Mammary epithelial cell (primary cell): ENCODE measurements around the gene GFER.

Experiments
- EZH2 ChIP-seq: IDR thresholded peaks from 2 replicates; pipeline ENCODE4 v1.6.1; 2012; ENCODE audit warnings: low read length, inconsistent platforms, borderline replicate concordance
- TF ChIP-seq, protein P1 (sequence below), 2 donors: IDR thresholded peaks in 1 of 2; conservative IDR thresholded peaks in 1 of 2; 2 replicates each; pipeline ENCODE4 v1.5.1; 2011 to 2012; ENCODE audit warnings: inconsistent platforms in 2 of 2, low read length in 2 of 2, mild to moderate bottlenecking in 2 of 2, control low read depth in 1 of 2, low read depth in 1 of 2; ENCODE audit not compliant: insufficient read depth in 1 of 2; ENCODE audit errors: extremely low read depth in 1 of 2

DNA sequence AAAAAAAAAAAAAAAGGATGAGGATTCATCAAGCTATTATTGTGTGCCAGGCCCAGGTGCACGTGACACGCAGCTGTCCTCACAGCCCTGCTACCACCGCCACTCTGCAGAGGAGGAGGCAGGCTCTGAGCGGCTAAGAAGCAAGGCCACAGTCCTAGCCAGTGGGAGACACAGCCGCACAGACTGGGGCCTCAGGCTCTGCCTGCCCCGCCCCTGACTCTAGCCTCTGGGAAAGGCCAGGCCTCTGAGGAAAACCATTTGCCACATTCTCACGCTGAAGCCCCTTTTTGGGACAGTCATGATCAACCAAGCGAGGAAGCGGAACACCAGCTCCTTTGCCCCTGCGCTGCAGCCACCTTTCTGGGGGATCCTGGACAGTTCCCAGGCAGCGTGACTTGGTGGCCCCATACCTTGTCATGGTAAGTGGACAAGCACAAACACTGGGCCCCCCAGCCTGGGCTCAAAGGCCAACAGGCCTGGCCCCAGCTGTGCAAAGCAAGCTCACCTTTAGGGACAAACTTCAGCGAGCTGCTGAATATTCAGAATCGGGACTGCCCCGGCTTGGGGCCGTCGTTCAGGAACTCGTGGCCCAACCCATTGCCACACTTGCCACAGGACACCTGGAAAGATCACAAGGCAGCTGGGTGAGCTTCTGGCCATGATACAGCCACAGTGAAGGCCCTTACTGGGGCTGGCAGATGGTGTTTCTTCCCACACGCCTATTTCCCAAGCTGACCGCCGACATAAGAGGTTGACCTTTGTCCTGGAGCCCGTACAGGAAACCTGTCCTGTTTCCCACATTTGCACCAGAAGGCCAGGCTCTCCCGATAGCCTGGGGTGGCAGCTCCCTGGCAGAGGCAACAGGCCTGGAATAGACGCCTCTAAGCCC is 43.5 kb upstream of the GFER start:
- TF ChIP-seq, protein P1, sequence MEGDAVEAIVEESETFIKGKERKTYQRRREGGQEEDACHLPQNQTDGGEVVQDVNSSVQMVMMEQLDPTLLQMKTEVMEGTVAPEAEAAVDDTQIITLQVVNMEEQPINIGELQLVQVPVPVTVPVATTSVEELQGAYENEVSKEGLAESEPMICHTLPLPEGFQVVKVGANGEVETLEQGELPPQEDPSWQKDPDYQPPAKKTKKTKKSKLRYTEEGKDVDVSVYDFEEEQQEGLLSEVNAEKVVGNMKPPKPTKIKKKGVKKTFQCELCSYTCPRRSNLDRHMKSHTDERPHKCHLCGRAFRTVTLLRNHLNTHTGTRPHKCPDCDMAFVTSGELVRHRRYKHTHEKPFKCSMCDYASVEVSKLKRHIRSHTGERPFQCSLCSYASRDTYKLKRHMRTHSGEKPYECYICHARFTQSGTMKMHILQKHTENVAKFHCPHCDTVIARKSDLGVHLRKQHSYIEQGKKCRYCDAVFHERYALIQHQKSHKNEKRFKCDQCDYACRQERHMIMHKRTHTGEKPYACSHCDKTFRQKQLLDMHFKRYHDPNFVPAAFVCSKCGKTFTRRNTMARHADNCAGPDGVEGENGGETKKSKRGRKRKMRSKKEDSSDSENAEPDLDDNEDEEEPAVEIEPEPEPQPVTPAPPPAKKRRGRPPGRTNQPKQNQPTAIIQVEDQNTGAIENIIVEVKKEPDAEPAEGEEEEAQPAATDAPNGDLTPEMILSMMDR (conservative IDR thresholded peaks at IDR 0.05 in 1 of 2, IDR thresholded peaks at IDR 0.05 in 1 of 2; ENCODE audit: extremely low read depth in 1 of 2, insufficient read depth in 1 of 2, low read depth in 1 of 2, low read length in 2 of 2): no peak
- TF ChIP-seq EZH2: no peak
